Right atrium auricular region (tissue), 2 donors: ENCODE measurements around the gene KDM4B. TPM values are rescaled to one million over a fixed set of nuclear protein-coding genes. Genes with fewer than 3 reads are reported as not detected.

ENCODE experiments used
- DNase-seq: peaks from one replicate; pipeline ENCODE4 v3.0.0-alpha.2; 2019; ENCODE audit warnings: low spot score
- H3K27ac ChIP-seq, 2 donors: fragments of 200-600 bp; sonication (generic); 1 replicate in 1 of 2; 2 replicates in 1 of 2; pipeline ENCODE4 v1.5.1; 2016 to 2019
- H3K27me3 ChIP-seq, 2 donors: fragments of 200-600 bp; sonication (generic); one replicate each; pipeline versions ENCODE4 v1.5.1 to v1.6.0; 2017 to 2019
- H3K36me3 ChIP-seq: fragments of 200-600 bp; sonication (generic); one replicate; pipeline ENCODE4 v1.5.1; 2016
- H3K4me1 ChIP-seq, 2 donors: fragments of 200-600 bp; sonication (generic); one replicate each; pipeline versions ENCODE4 v1.5.1 to v1.6.0; 2017 to 2019
- H3K4me3 ChIP-seq, 2 donors: fragments of 200-600 bp; sonication (generic); 1 replicate in 1 of 2; 2 replicates in 1 of 2; pipeline ENCODE4 v1.5.1; 2017 to 2019; ENCODE audit warnings: mild to moderate bottlenecking in 1 of 2, moderate library complexity in 1 of 2
- H3K9me3 ChIP-seq, 2 donors: fragments of 200-600 bp; sonication (generic); one replicate each; pipeline ENCODE4 v1.5.1; 2019
- CTCF ChIP-seq, 2 donors: fragments of 200-600 bp; sonication (generic); IDR thresholded peaks; one replicate each; pipeline ENCODE4 v1.5.1; 2019; ENCODE audit warnings: antibody characterized with exemption in 2 of 2
- total RNA-seq, 2 donors: library from RNA; depleted of rRNA; stranded (reverse); fragments of >200 nt; gene quantifications; one replicate each; pipeline ENCODE4 v1.1.0, GENCODE V29; 2016

The KDM4B gene
- total RNA-seq, 2 donors from 2014 or later, result 17.6 to 26.0 TPM

DNA sequence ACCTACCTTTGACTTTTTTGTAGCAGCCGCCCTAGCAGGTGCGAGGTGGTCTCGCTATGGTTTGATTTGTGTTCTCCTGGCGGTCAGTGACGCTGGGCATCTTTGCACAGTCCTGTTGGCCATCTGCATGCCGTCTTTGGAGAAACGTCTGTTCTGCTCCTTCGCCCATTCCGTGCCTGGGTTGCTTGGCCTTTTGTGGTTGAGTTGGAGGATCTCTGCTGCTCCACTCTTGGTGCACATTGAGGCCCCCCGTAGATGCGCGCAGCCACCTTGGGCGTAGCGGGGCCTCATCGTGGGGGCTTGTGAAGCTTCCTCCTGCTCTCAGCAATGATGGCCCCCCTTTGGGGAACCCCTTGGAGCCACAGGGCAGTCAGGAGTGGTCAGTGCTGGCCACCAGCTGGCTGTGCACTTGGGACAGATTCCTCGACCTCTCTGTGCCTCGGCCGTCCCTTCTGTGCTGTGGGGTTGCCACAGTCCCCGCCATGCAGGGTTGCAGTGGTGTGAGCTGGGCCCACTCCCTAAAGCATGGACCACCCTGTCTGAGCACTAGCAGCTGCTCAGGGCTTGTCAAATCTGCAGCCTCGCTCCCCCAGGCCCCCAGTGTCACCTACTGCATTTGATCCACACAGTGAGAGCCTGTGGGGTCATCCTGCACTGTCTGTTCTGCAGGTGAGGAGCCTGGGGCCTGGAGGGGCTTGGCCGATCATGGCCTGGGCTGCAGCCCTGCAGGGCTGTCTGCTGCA is 170.8 kb downstream of the KDM4B start:
- no peak for TF ChIP-seq CTCF (IDR thresholded peaks at IDR 0.05)
- Histone ChIP-seq H3K36me3 (peaks cover 60% of the 10 kb centered on the region), H3K4me3 (no peak overlapping the region), H3K27me3 (no peaks in the 10 kb centered on the region), H3K4me1 (peaks cover 0 to 43% of the 10 kb centered on the region in 2 donors), H3K9me3 (no peaks in the 10 kb centered on the region), H3K27ac (peak overlapping the region in 1 of 2 donors; percentile 74)
- DNase-seq, result no peak

- Histone ChIP-seq H3K4me1 (peaks cover 0 to 43% of the 10 kb centered on the region in 2 donors), H3K9me3 (no peaks in the 10 kb centered on the region), H3K4me3 (no peak overlapping the region), H3K36me3 (peaks cover 61% of the 10 kb centered on the region), H3K27me3 (no peaks in the 10 kb centered on the region), H3K27ac (peak overlapping the region; percentile 42 to 74)
- TF ChIP-seq CTCF (IDR thresholded peaks at IDR 0.05), result no peak
- DNase-seq, result no peak
These were observed 172.4 kb downstream of the KDM4B start for GRCh38 chr19:5141129-5141849.

DNA sequence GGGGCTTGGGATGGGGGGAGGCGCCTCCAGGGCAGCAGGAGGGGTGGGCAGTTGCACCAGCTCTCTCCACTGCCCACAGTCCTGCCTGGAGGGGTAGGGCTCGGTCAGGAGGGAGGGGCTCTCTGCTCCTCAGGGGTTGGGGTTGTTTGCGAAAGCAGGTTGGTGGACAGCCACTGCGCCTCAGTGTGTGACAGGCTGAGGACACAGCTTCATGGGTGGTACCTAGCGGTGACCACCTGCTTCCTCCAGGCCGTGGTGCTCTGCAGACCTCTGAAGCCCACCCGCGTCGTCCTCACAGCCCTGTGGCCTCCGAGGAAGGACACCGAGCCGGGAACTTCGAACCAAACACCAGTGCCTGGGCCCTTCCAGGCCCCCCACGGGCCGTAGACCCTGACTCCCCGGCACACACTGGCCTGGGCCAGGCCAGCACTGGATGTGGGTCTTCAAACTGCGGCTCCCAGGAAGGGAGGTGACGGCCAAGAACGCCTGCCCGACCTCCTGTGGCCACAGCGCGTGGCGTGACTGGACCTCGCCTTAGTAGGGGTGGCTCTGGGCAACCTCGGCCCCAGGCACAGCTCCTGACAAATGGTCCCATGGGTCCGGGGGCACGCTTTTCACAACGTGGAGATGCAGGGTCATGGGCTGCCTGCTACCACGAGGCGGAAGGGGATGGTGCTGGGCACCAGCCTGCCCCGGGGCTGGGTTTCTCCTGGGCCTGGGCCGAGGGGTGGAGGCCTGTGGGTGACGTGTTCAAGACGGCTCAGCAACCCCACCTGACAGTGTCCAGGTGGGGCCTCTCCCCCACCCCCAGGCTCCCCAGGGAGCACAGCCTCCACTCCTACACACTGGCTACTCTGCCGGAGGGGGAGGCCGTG is 173.2 kb downstream of the KDM4B start:
- peaks cover 61% of the 10 kb centered on the region for H3K36me3 ChIP-seq
- H3K4me1 ChIP-seq, result peaks cover 0 to 43% of the 10 kb centered on the region in 2 donors
- H3K27me3 ChIP-seq, result no peaks in the 10 kb centered on the region
- TF ChIP-seq CTCF (IDR thresholded peaks at IDR 0.05), result no peak
- H3K4me3 ChIP-seq, result no peak overlapping the region
- H3K27ac ChIP-seq, result peak overlapping the region; percentile 42 to 74
- DNase-seq, result no peak
- H3K9me3 ChIP-seq, result no peaks in the 10 kb centered on the region

- peaks cover 54% of the 10 kb centered on the region for H3K36me3 ChIP-seq
- TF ChIP-seq CTCF (IDR thresholded peaks at IDR 0.05), result no peak
- H3K9me3 ChIP-seq, result no peaks in the 10 kb centered on the region
- no peaks in the 10 kb centered on the region for H3K27me3 ChIP-seq
- no peak overlapping the region for H3K4me3 ChIP-seq
- DNase-seq, result no peak
- peaks cover 0 to 43% of the 10 kb centered on the region in 2 donors for H3K4me1 ChIP-seq
- peak overlapping the region; percentile 31 to 74 for H3K27ac ChIP-seq
These were observed 173.8 kb downstream of the KDM4B start for GRCh38 chr19:5142725-5143097.

- no peak for DNase-seq
- H3K4me3 ChIP-seq, result no peak overlapping the region
- H3K9me3 ChIP-seq, result no peaks in the 10 kb centered on the region
- peaks cover 0 to 43% of the 10 kb centered on the region in 2 donors for H3K4me1 ChIP-seq
- peaks cover 45% of the 10 kb centered on the region for H3K36me3 ChIP-seq
- TF ChIP-seq CTCF (IDR thresholded peaks at IDR 0.05), result no peak
- H3K27me3 ChIP-seq, result no peaks in the 10 kb centered on the region
- peak overlapping the region; percentile 31 to 74 for H3K27ac ChIP-seq
These were observed 174.8 kb downstream of the KDM4B start for GRCh38 chr19:5143471-5144411.
